ENCODE data around the gene FZD4.

FZD4 gene

GRCh38 chr11:86912238-86912637 lies 43.0 kb downstream of the FZD4 start:
- Histone ChIP-seq H3K9me3 (ENCODE audit: control extremely low read depth in 1 of 5, control insufficient read depth in 4 of 5, insufficient read depth in 2 of 5, low read depth in 1 of 5, low read length in 4 of 5) (peaks cover 0 to 5% (median 0%) of the 10 kb centered on the region in 5 experiments), H3K36me3 (ENCODE audit: control insufficient read depth in 4 of 4, insufficient read depth in 4 of 4, low read length in 3 of 4) (no peaks in the 10 kb centered on the region), H3K27me3 (replicated peaks in 2 of 5; ENCODE audit: control insufficient read depth in 4 of 5, insufficient read depth in 5 of 5, low read length in 4 of 5) (no peaks in the 10 kb centered on the region), H3K4me1 (ENCODE audit: control extremely low read depth in 1 of 4, control insufficient read depth in 4 of 4, insufficient read depth in 4 of 4, low read length in 3 of 4) (peaks cover 0 to 4% (median 2%) of the 10 kb centered on the region in 4 experiments), H3K27ac (ENCODE audit: insufficient read depth in 1 of 2, low read depth in 1 of 2, low read length in 2 of 2, poor library complexity in 1 of 2, severe bottlenecking in 2 of 2) (no peak overlapping the region), H3K4me3 (ENCODE audit: control insufficient read depth in 1 of 7, extremely low read depth in 1 of 7, insufficient read depth in 4 of 7, low read depth in 2 of 7, low read length in 6 of 7) (no peak overlapping the region)
- ChIA-PET CTCF (no interaction called here), POLR2A (no interaction called here)
- 38% methylated on average over 1 of the region's 1 CpG for WGBS (ENCODE audit: insufficient coverage)
- DNase-seq: no peak

- Histone ChIP-seq H3K27ac (ENCODE audit: insufficient read depth in 1 of 2, low read depth in 1 of 2, low read length in 2 of 2, poor library complexity in 1 of 2, severe bottlenecking in 2 of 2) (no peak overlapping the region), H3K4me3 (ENCODE audit: control insufficient read depth in 1 of 7, extremely low read depth in 1 of 7, insufficient read depth in 4 of 7, low read depth in 2 of 7, low read length in 6 of 7) (no peak overlapping the region), H3K4me1 (ENCODE audit: control extremely low read depth in 1 of 4, control insufficient read depth in 4 of 4, insufficient read depth in 4 of 4, low read length in 3 of 4) (no peaks in the 10 kb centered on the region), H3K9me3 (ENCODE audit: control extremely low read depth in 1 of 5, control insufficient read depth in 4 of 5, insufficient read depth in 2 of 5, low read depth in 1 of 5, low read length in 4 of 5) (peaks cover 0 to 5% (median 0%) of the 10 kb centered on the region in 5 experiments), H3K36me3 (ENCODE audit: control insufficient read depth in 4 of 4, insufficient read depth in 4 of 4, low read length in 3 of 4) (no peaks in the 10 kb centered on the region), H3K27me3 (replicated peaks in 2 of 5; ENCODE audit: control insufficient read depth in 4 of 5, insufficient read depth in 5 of 5, low read length in 4 of 5) (no peaks in the 10 kb centered on the region)
- WGBS (ENCODE audit: insufficient coverage): no CpG with 5 or more reads among the region's 3 CpGs
- ChIA-PET POLR2A (no interaction called here), CTCF (interaction anchor here (0.9 to 1.0 kb wide), 2 partner anchors 10 to 14 kb away, joined by 3 read pairs; no protein-coding TSS in a partner anchor)
- no peak for DNase-seq
Observed at GRCh38 chr11:86910592-86910991, 44.6 kb downstream of the FZD4 start.

- Histone ChIP-seq H3K4me1 (ENCODE audit: control extremely low read depth in 1 of 4, control insufficient read depth in 4 of 4, insufficient read depth in 4 of 4, low read length in 3 of 4) (no peaks in the 10 kb centered on the region), H3K27me3 (replicated peaks in 2 of 5; ENCODE audit: control insufficient read depth in 4 of 5, insufficient read depth in 5 of 5, low read length in 4 of 5) (no peaks in the 10 kb centered on the region), H3K9me3 (ENCODE audit: control extremely low read depth in 1 of 5, control insufficient read depth in 4 of 5, insufficient read depth in 2 of 5, low read depth in 1 of 5, low read length in 4 of 5) (no peaks in the 10 kb centered on the region), H3K36me3 (ENCODE audit: control insufficient read depth in 4 of 4, insufficient read depth in 4 of 4, low read length in 3 of 4) (no peaks in the 10 kb centered on the region), H3K27ac (ENCODE audit: insufficient read depth in 1 of 2, low read depth in 1 of 2, low read length in 2 of 2, poor library complexity in 1 of 2, severe bottlenecking in 2 of 2) (no peak overlapping the region), H3K4me3 (ENCODE audit: control insufficient read depth in 1 of 7, extremely low read depth in 1 of 7, insufficient read depth in 4 of 7, low read depth in 2 of 7, low read length in 6 of 7) (no peak overlapping the region)
- DNase-seq: no peak
- ChIA-PET POLR2A (no interaction called here), CTCF (no interaction called here)
- 97% methylated on average over 24 of the region's 24 CpGs for WGBS (ENCODE audit: insufficient coverage)
Observed at GRCh38 chr11:86906198-86906597, 49.0 kb downstream of the FZD4 start.

- Histone ChIP-seq H3K27ac (ENCODE audit: insufficient read depth in 1 of 2, low read depth in 1 of 2, low read length in 2 of 2, poor library complexity in 1 of 2, severe bottlenecking in 2 of 2) (no peak overlapping the region), H3K27me3 (replicated peaks in 2 of 5; ENCODE audit: control insufficient read depth in 4 of 5, insufficient read depth in 5 of 5, low read length in 4 of 5) (no peaks in the 10 kb centered on the region), H3K4me3 (ENCODE audit: control insufficient read depth in 1 of 7, extremely low read depth in 1 of 7, insufficient read depth in 4 of 7, low read depth in 2 of 7, low read length in 6 of 7) (no peak overlapping the region), H3K36me3 (ENCODE audit: control insufficient read depth in 4 of 4, insufficient read depth in 4 of 4, low read length in 3 of 4) (no peaks in the 10 kb centered on the region), H3K4me1 (ENCODE audit: control extremely low read depth in 1 of 4, control insufficient read depth in 4 of 4, insufficient read depth in 4 of 4, low read length in 3 of 4) (no peaks in the 10 kb centered on the region), H3K9me3 (ENCODE audit: control extremely low read depth in 1 of 5, control insufficient read depth in 4 of 5, insufficient read depth in 2 of 5, low read depth in 1 of 5, low read length in 4 of 5) (no peaks in the 10 kb centered on the region)
- ChIA-PET POLR2A (interaction anchor here (0.6 kb wide), 1 partner anchor 35 kb away, joined by 3 read pairs; no protein-coding TSS in a partner anchor), CTCF (interaction anchor here (1.0 kb wide), 1 partner anchor 13 kb away, joined by 3 read pairs; no protein-coding TSS in a partner anchor)
- no CpG with 5 or more reads among the region's 3 CpGs for WGBS (ENCODE audit: insufficient coverage)
- no peak for DNase-seq
Observed at GRCh38 chr11:86905252-86905651, 49.9 kb downstream of the FZD4 start.

DNA sequence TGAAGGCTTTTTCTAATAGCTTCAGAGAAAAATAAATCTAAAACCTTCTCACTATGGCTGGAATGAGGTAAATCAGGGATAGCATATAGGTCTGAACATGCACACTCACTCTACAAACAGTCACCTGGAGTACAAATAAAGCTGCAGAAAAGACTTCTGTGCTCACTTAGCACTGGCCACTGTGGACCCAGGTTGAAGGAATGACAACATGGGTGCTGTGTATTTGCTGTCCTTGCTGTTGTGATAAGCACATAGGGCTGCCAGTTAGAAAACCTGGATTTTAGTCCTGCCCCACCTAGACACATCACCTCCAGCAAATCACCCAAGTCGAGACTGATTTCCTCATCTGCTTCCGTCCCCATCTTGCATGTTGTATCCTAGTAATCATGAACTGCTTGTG lies 51.2 kb downstream of the FZD4 start:
- WGBS (ENCODE audit: insufficient coverage): no CpG with 5 or more reads among the region's 2 CpGs
- no peak for DNase-seq
- CTCF ChIA-PET: interaction anchor here (1.5 kb wide), 1 partner anchor 16 kb away, joined by 4 read pairs; no protein-coding TSS in a partner anchor
- Histone ChIP-seq H3K9me3 (ENCODE audit: control extremely low read depth in 1 of 5, control insufficient read depth in 4 of 5, insufficient read depth in 2 of 5, low read depth in 1 of 5, low read length in 4 of 5) (no peaks in the 10 kb centered on the region), H3K4me1 (ENCODE audit: control extremely low read depth in 1 of 4, control insufficient read depth in 4 of 4, insufficient read depth in 4 of 4, low read length in 3 of 4) (no peaks in the 10 kb centered on the region), H3K27me3 (replicated peaks in 2 of 5; ENCODE audit: control insufficient read depth in 4 of 5, insufficient read depth in 5 of 5, low read length in 4 of 5) (no peaks in the 10 kb centered on the region), H3K4me3 (ENCODE audit: control insufficient read depth in 1 of 7, extremely low read depth in 1 of 7, insufficient read depth in 4 of 7, low read depth in 2 of 7, low read length in 6 of 7) (no peak overlapping the region), H3K27ac (ENCODE audit: insufficient read depth in 1 of 2, low read depth in 1 of 2, low read length in 2 of 2, poor library complexity in 1 of 2, severe bottlenecking in 2 of 2) (no peak overlapping the region), H3K36me3 (ENCODE audit: control insufficient read depth in 4 of 4, insufficient read depth in 4 of 4, low read length in 3 of 4) (no peaks in the 10 kb centered on the region)
- POLR2A ChIA-PET: no interaction called here

GRCh38 chr11:86902345-86902744 lies 52.9 kb downstream of the FZD4 start:
- WGBS (ENCODE audit: insufficient coverage): 100% methylated on average over 1 of the region's 1 CpG
- Histone ChIP-seq H3K27me3 (replicated peaks in 2 of 5; ENCODE audit: control insufficient read depth in 4 of 5, insufficient read depth in 5 of 5, low read length in 4 of 5) (no peaks in the 10 kb centered on the region), H3K9me3 (ENCODE audit: control extremely low read depth in 1 of 5, control insufficient read depth in 4 of 5, insufficient read depth in 2 of 5, low read depth in 1 of 5, low read length in 4 of 5) (no peaks in the 10 kb centered on the region), H3K36me3 (ENCODE audit: control insufficient read depth in 4 of 4, insufficient read depth in 4 of 4, low read length in 3 of 4) (no peaks in the 10 kb centered on the region), H3K27ac (ENCODE audit: insufficient read depth in 1 of 2, low read depth in 1 of 2, low read length in 2 of 2, poor library complexity in 1 of 2, severe bottlenecking in 2 of 2) (no peak overlapping the region), H3K4me3 (ENCODE audit: control insufficient read depth in 1 of 7, extremely low read depth in 1 of 7, insufficient read depth in 4 of 7, low read depth in 2 of 7, low read length in 6 of 7) (no peak overlapping the region), H3K4me1 (ENCODE audit: control extremely low read depth in 1 of 4, control insufficient read depth in 4 of 4, insufficient read depth in 4 of 4, low read length in 3 of 4) (no peaks in the 10 kb centered on the region)
- ChIA-PET POLR2A (no interaction called here), CTCF (interaction anchor here (1.0 kb wide), 1 partner anchor 36 kb away, joined by 3 read pairs; no protein-coding TSS in a partner anchor)
- no peak for DNase-seq

DNA sequence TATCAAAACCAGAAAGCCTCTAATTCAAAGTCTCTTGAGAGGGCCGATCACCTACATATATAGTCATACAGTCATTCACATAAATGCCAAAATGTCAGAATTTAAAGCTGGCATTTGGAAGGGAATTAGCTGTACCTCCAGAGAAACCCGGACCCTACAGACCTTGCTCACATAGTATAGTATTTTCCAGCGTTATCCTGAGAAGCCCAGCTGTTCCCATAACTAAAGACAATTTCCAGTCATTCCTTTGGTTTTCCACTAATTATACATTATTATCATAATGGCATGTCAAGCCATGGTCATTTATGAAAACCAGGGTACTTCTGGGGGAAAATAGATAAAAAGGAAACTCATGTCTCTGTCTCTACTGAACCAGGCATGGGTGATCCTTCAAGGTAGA lies 53.6 kb downstream of the FZD4 start:
- H3K27me3 ChIP-seq (replicated peaks in 2 of 5; ENCODE audit: control insufficient read depth in 4 of 5, insufficient read depth in 5 of 5, low read length in 4 of 5): no peaks in the 10 kb centered on the region
- WGBS (ENCODE audit: insufficient coverage): 94% methylated on average over 2 of the region's 3 CpGs
- H3K4me1 ChIP-seq (ENCODE audit: control extremely low read depth in 1 of 4, control insufficient read depth in 4 of 4, insufficient read depth in 4 of 4, low read length in 3 of 4): no peaks in the 10 kb centered on the region
- no peak for DNase-seq
- no peaks in the 10 kb centered on the region for H3K36me3 ChIP-seq (ENCODE audit: control insufficient read depth in 4 of 4, insufficient read depth in 4 of 4, low read length in 3 of 4)
- H3K4me3 ChIP-seq (ENCODE audit: control insufficient read depth in 1 of 7, extremely low read depth in 1 of 7, insufficient read depth in 4 of 7, low read depth in 2 of 7, low read length in 6 of 7): no peak overlapping the region
- ChIA-PET POLR2A (no interaction called here), CTCF (no interaction called here)
- no peaks in the 10 kb centered on the region for H3K9me3 ChIP-seq (ENCODE audit: control extremely low read depth in 1 of 5, control insufficient read depth in 4 of 5, insufficient read depth in 2 of 5, low read depth in 1 of 5, low read length in 4 of 5)
- no peak overlapping the region for H3K27ac ChIP-seq (ENCODE audit: insufficient read depth in 1 of 2, low read depth in 1 of 2, low read length in 2 of 2, poor library complexity in 1 of 2, severe bottlenecking in 2 of 2)
